Measurements from ENCODE around the gene TBC1D1. TPM values are rescaled to one million over a fixed set of nuclear protein-coding genes. Genes with fewer than 3 reads are reported as not detected.

TBC1D1 gene
- total and polyA plus RNA-seq, 10 donors = 49.3 to 142 (median 95.5) TPM

GRCh38 chr4:37879365-37879764 lies 11.5 kb upstream of the TBC1D1 start:
- TF ChIP-seq POLR2AphosphoS5 (IDR thresholded peaks at IDR 0.05) (no peak), POLR2A (IDR thresholded peaks at IDR 0.05) (no peak), CTCF (IDR thresholded peaks at IDR 0.05 in 8 of 11, conservative IDR thresholded peaks at IDR 0.05 in 3 of 11) (no peak)
- H3K36me3 ChIP-seq = no peaks in the 10 kb centered on the region
- no peak for DNase-seq
- no peaks in the 10 kb centered on the region for H3K27me3 ChIP-seq (replicated peaks in 1 of 7)
- 72 to 89% (median 82%) methylated on average over 8 of the region's 8 CpGs for WGBS, 5 donors
- H3K9me3 ChIP-seq = no peaks in the 10 kb centered on the region
- H3K4me3 ChIP-seq = peak overlapping the region in 1 of 8 donors; percentile 3
- H3K4me1 ChIP-seq = peaks cover 0 to 20% (median 3%) of the 10 kb centered on the region in 6 donors
- H3K27ac ChIP-seq = peak overlapping the region in 6 of 8 donors; percentile 17 to 83 (median 60)
- intact Hi-C loops (cut with DNase I; ENCODE audit: low total_unique reads) = no loop called here

GRCh38 chr4:37881811-37882210 lies 9.1 kb upstream of the TBC1D1 start:
- no peak for TF ChIP-seq POLR2AphosphoS5 (IDR thresholded peaks at IDR 0.05)
- TF ChIP-seq POLR2A (IDR thresholded peaks at IDR 0.05) = no peak
- TF ChIP-seq CTCF (IDR thresholded peaks at IDR 0.05 in 8 of 11, conservative IDR thresholded peaks at IDR 0.05 in 3 of 11) = no peak

DNA sequence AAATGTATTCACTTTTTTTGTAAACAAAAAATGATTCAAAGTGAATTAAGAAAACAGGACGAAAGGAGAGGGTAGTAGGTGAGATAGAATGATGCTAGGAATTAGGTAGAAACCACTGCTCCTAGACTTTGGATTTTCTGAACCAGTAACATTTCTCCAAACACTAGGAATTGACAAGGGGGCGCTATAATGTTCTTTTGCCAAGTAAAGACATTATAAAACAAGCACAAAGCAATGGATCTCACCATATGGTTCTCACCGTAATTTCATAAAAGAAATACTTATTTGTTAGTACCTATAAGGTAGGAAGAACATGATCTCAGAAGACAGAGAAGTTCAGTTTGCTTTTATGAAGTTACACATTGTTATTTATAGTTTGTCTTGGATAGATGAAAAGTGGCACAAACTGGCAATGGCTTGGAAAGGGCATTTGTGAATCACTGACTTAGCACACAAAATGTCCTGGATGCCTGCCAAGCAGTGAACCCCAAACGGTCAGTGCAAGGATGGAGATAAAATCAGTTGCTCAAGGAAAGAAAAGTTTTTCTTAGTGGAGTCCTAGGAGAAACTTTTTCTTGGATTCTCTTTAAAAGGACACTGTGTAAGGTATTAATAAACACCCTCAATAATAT lies 8.1 kb upstream of the TBC1D1 start:
- intact Hi-C loops (cut with DNase I; ENCODE audit: low total_unique reads) = loop anchor here (10.0 kb wide), 1 partner anchor 142 kb away; no protein-coding TSS in a partner anchor
- Histone ChIP-seq H3K27me3 (replicated peaks in 1 of 7) (no peaks in the 10 kb centered on the region), H3K36me3 (no peaks in the 10 kb centered on the region), H3K4me3 (no peak overlapping the region), H3K4me1 (peaks cover 0 to 28% (median 3%) of the 10 kb centered on the region in 6 donors), H3K27ac (no peak overlapping the region), H3K9me3 (no peaks in the 10 kb centered on the region)
- 57 to 67% (median 64%) methylated on average over 4 of the region's 4 CpGs for WGBS, 5 donors
- DNase-seq = no peak
- TF ChIP-seq POLR2AphosphoS5 (IDR thresholded peaks at IDR 0.05) (no peak), POLR2A (IDR thresholded peaks at IDR 0.05) (no peak), CTCF (IDR thresholded peaks at IDR 0.05 in 8 of 11, conservative IDR thresholded peaks at IDR 0.05 in 3 of 11) (no peak)

More at GRCh38 chr4:37881811-37882210, 9.1 kb upstream of the TBC1D1 start:
- WGBS, 5 donors = 70 to 90% (median 73%) methylated on average over 5 of the region's 5 CpGs
- Histone ChIP-seq H3K36me3 (no peaks in the 10 kb centered on the region), H3K9me3 (no peaks in the 10 kb centered on the region), H3K4me3 (no peak overlapping the region), H3K27ac (no peak overlapping the region), H3K27me3 (replicated peaks in 1 of 7) (no peaks in the 10 kb centered on the region), H3K4me1 (peaks cover 0 to 28% (median 3%) of the 10 kb centered on the region in 6 donors)
- DNase-seq = no peak
- intact Hi-C loops (cut with DNase I; ENCODE audit: low total_unique reads) = loop anchor here (10.0 kb wide), 1 partner anchor 143 kb away; no protein-coding TSS in a partner anchor

DNA sequence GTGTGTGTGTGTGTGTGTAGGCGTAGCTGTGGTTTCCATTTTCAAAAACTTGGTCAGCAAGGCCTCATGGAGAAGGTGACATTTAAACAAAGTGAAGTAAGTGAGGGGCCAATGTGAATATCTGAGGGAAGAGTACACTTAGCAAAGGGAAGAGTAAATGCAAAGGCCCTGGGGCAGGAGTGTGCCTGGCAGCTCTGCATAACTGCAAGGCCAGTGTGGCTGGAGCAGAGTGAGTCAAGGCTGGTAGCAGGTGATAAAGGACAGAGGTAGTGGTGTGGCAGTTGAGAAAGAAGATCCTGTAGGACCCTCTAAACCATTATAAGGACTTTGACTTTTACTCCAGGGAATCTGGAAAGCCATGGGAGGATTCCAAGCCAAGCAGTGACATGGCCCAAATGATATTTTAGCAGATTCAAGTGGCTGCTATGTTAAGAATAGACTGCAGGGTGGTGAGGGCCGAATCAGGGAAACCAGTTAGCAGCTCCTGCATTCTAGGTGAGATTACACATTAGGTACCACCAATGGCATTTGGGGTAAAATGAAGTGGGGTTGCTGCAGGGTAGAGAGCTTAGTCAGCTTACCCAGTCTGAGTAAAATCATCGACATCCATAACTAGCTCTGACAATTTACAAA lies 5.9 kb upstream of the TBC1D1 start:
- no peak for DNase-seq
- Histone ChIP-seq H3K36me3 (no peaks in the 10 kb centered on the region), H3K27me3 (replicated peaks in 1 of 7) (no peaks in the 10 kb centered on the region), H3K27ac (peak overlapping the region in 1 of 8 donors; percentile 16), H3K9me3 (no peaks in the 10 kb centered on the region), H3K4me3 (no peak overlapping the region), H3K4me1 (peaks cover 0 to 22% (median 4%) of the 10 kb centered on the region in 6 donors)
- intact Hi-C loops (cut with DNase I; ENCODE audit: low total_unique reads) = loop anchor here (10.0 kb wide), 1 partner anchor 140 kb away; no protein-coding TSS in a partner anchor
- WGBS, 5 donors = 84 to 93% (median 88%) methylated on average over 3 of the region's 3 CpGs
- TF ChIP-seq POLR2A (IDR thresholded peaks at IDR 0.05) (no peak), CTCF (IDR thresholded peaks at IDR 0.05 in 8 of 11, conservative IDR thresholded peaks at IDR 0.05 in 3 of 11) (no peak), POLR2AphosphoS5 (IDR thresholded peaks at IDR 0.05) (no peak)

All from spleen (tissue), 11 donors.